ENCODE results near the gene PILRB.
"Not testable (repeated sequence)": the region's sequence is repeated elsewhere in the genome, so short reads cannot be mapped to it uniquely, and the experiment has no call there.

Gene PILRB

DNA sequence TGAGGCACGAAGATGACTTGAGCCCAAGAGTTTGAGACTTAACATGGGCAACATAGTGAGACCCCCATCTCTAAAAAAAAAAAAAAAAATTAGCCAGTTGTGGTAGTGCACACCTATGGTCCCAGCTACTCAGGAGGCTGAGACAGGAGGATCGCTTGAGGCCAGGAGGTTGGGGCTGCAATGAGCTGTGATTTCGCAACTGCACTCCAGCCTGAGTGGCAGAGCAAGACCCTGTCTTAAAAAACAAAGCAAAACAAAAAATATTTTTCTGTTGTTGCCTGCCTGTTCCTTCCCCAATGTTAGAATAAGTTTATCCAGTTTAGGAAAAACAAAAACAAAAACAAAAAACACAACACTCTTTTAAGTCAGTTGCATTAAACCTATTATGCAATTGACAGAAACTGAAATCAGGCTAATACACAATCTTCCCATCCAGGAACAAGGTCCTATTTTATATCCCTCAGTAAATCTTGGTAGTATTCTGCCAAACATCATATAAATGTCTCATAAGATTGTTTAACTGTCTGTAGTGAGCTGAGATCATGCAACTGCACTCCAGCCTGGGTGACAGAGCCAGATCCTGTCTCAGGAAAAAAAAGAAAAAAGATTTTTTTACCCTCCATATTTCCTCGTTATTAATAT lies 20.3 kb downstream of the PILRB start:
- TF ChIP-seq POLR2A (IDR thresholded peaks at IDR 0.05; ENCODE audit: low read depth, low read length): no peak
- no peak for FAIRE-seq
- no peak for DNase-seq (ENCODE audit: insufficient read length, low spot score)

- FAIRE-seq (no peak), DNase-seq (ENCODE audit: insufficient read length, low spot score) (no peak)
- TF ChIP-seq POLR2A (IDR thresholded peaks at IDR 0.05; ENCODE audit: low read depth, low read length): no peak
These were observed 22.3 kb downstream of the PILRB start for GRCh38 chr7:100380196-100380595.

- DNase-seq (ENCODE audit: insufficient read length, low spot score); FAIRE-seq: not testable (repeated sequence)
These were observed 23.8 kb downstream of the PILRB start for GRCh38 chr7:100381531-100382233.

DNA sequence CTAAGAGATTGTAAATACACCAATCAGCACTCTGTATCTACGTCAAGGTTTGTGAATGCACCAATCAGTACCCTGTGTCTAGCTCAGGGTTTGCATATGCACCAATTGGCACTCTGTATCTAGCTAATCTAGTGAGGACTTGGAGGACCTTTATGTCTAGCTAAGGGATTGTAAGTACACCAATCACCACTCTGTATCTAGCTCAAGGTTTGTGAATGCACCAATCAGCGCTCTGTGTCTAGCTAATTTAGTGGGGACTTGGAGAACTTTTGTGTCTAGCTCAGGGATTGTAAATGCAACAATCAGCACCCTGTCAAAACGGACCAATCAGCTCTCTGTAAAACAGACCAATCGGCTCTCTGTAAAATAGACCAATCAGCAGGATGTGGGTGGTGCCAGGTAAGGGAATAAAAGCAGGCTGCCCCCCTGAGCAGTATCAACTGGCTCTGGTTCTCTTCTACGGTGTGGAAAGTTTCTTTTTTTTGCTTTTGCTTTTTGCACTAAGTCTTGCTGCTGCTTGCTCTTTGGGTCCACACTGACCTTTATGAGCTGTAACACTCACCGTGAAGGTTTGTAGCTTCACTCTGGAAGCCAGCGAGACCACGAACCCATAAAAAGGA lies 24.4 kb downstream of the PILRB start:
- DNase-seq (ENCODE audit: insufficient read length, low spot score); FAIRE-seq: not testable (repeated sequence)

GRCh38 chr7:100384628-100385294 lies 26.8 kb downstream of the PILRB start:
- FAIRE-seq: no peak
- DNase-seq (ENCODE audit: insufficient read length, low spot score): no peak
- TF ChIP-seq POLR2A (IDR thresholded peaks at IDR 0.05; ENCODE audit: low read depth, low read length): no peak

DNA sequence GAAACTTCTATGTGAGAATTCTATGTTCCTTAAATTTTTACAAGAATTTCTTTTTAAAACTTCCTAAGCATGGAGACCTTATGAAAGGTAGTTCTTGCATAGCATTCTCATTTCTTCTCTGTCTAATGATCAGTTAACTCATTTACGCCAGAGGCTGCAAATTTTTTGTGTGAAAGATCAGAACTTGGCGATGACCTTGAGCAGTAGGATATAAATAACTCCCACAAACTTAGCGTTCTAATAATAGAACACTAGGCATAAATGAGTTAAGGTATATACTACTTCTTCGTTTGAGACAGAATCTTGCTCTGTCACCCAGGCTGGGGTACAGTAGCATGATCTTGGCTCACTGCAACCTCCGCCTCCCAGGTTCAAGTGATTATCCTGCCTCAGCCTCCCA lies 29.0 kb downstream of the PILRB start:
- DNase-seq (ENCODE audit: insufficient read length, low spot score) (no peak), FAIRE-seq (no peak)
- TF ChIP-seq POLR2A (IDR thresholded peaks at IDR 0.05; ENCODE audit: low read depth, low read length): no peak

GRCh38 chr7:100387695-100388094 lies 29.8 kb downstream of the PILRB start:
- no peak for FAIRE-seq
- TF ChIP-seq POLR2A (IDR thresholded peaks at IDR 0.05; ENCODE audit: low read depth, low read length): no peak
- DNase-seq (ENCODE audit: insufficient read length, low spot score): no peak

DNA sequence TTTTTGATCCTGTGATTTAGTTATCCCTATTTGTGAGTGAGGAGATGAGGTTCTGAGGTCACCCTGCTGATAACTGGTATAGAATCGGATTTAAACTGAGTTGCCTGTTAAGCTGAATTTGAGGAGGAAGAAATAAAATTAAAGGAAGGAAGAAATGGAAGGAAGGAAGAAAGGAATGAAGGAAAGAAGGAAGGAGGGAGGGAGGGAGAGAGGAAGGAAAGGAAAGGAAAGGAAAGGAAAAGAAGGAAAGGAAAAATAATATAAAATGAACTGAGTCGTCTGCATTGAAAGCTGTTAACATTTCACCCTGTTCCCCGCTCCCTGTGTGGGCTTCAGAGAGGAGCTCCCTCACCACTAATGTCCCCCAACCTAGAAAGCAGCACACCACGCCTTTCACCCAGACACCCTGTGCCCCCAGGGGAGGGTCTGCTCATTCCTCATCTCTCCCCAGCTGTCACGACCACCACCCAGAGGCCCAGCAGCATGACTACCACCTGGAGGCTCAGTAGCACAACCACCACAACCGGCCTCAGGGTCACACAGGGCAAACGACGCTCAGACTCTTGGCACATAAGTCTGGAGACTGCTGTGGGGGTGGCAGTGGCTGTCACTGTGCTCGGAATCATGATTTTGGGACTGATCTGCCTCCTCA lies 31.6 kb downstream of the PILRB start:
- FAIRE-seq (no peak), DNase-seq (ENCODE audit: insufficient read length, low spot score) (no peak)
- TF ChIP-seq POLR2A (IDR thresholded peaks at IDR 0.05; ENCODE audit: low read depth, low read length): no peak

- DNase-seq (ENCODE audit: insufficient read length, low spot score) (no peak), FAIRE-seq (no peak)
- TF ChIP-seq POLR2A (IDR thresholded peaks at IDR 0.05; ENCODE audit: low read depth, low read length): no peak
These were observed 32.5 kb downstream of the PILRB start for GRCh38 chr7:100390286-100391009.

DNA sequence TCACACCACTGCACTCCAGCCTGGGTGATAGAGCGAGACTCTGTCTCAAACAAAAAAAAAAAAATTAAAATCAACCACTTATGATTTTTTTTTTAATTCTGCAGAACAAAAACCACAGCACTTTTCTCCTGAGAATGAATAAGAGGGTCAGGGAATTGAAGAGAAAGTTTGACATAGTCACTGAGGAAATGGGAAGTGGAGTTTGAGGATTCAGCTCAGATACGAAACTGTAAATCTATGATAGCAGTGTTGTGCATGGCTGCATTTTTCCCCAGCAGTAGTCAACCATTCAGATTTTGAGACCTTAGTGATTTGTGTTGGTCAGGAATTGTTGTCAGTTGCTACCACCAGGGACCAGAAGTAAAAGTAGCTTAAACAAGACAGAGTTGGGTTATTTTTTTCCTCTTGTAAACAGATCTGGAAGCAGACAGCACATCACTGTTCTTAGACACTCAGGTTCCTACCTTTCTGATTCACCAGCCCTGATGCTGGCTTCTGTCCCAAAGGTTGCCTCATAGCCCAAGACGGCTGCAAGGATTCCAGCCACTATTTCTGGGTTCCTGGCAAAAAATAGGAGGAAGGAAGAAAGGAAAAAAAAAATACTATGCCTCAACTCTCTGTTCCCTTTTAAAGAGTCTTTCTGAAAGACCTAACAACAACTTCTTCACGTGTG lies 35.5 kb downstream of the PILRB start:
- TF ChIP-seq POLR2A (IDR thresholded peaks at IDR 0.05; ENCODE audit: low read depth, low read length): no peak
- FAIRE-seq (no peak), DNase-seq (ENCODE audit: insufficient read length, low spot score) (no peak)

GRCh38 chr7:100394077-100394476 lies 36.2 kb downstream of the PILRB start:
- FAIRE-seq (no peak), DNase-seq (ENCODE audit: insufficient read length, low spot score) (no peak)
- TF ChIP-seq POLR2A (IDR thresholded peaks at IDR 0.05; ENCODE audit: low read depth, low read length): no peak

- DNase-seq (ENCODE audit: insufficient read length, low spot score): no peak
- no peak for FAIRE-seq
- TF ChIP-seq POLR2A (IDR thresholded peaks at IDR 0.05; ENCODE audit: low read depth, low read length): no peak
These were observed 38.6 kb downstream of the PILRB start for GRCh38 chr7:100396421-100396982.
